Heart left ventricle (tissue), 16 donors: Measurements from ENCODE around the gene CENPS. TPM values are rescaled to one million over a fixed set of nuclear protein-coding genes. Genes with fewer than 3 reads are reported as not detected.
A peak's percentile ranks its signal among the peaks of the same experiment; 100 is the strongest.
"Not testable (repeated sequence)": the region's sequence is repeated elsewhere in the genome, so short reads cannot be mapped to it uniquely, and the experiment has no call there.

ENCODE experiments used
- ATAC-seq, 4 donors: fragments of 200-7000 bp; cut with Tn5 transposase; one replicate each; pipeline ENCODE4 v1.9.1; 2020 to 2022; ENCODE audit warnings: moderate library complexity in 4 of 4, mild to moderate bottlenecking in 3 of 4, moderate number of reproducible peaks in 1 of 4
- DNase-seq, 5 donors: peaks; one replicate each; pipeline ENCODE4 v3.0.0-alpha.2; 2020
- H3K27ac ChIP-seq, 12 donors: fragments of 200-600 bp; sonication (generic) in 4 of 12; one replicate each; pipeline versions ENCODE4 v1.5.0 to v1.8.0; 2016 to 2022; ENCODE audit warnings: mild to moderate bottlenecking in 2 of 12
- H3K27me3 ChIP-seq, 9 donors: fragments of 200-600 bp; sonication (generic) in 2 of 9; one replicate each; pipeline versions ENCODE4 v1.5.1 to v1.8.0; 2016 to 2022; ENCODE audit warnings: mild to moderate bottlenecking in 3 of 9
- H3K36me3 ChIP-seq, 9 donors: fragments of 200-600 bp; sonication (generic) in 2 of 9; one replicate each; pipeline versions ENCODE4 v1.5.0 to v1.8.0; 2018 to 2022; ENCODE audit warnings: mild to moderate bottlenecking in 2 of 9
- H3K4me1 ChIP-seq, 12 donors: fragments of 200-600 bp; sonication (generic) in 4 of 12; one replicate each; pipeline versions ENCODE4 v1.5.0 to v1.8.0; 2016 to 2022; ENCODE audit warnings: mild to moderate bottlenecking in 3 of 12
- H3K4me3 ChIP-seq, 12 donors: fragments of 200-600 bp; sonication (generic) in 4 of 12; one replicate each; pipeline versions ENCODE4 v1.5.0 to v1.8.0; 2017 to 2022; ENCODE audit warnings: mild to moderate bottlenecking in 9 of 12, moderate library complexity in 4 of 12
- H3K9me3 ChIP-seq, 12 donors: fragments of 200-600 bp; sonication (generic) in 4 of 12; one replicate each; pipeline versions ENCODE4 v1.5.0 to v1.8.0; 2016 to 2022; ENCODE audit warnings: mild to moderate bottlenecking in 1 of 12
- POLR2A ChIP-seq, 2 donors: fragments of 450-650 bp; IDR thresholded peaks; one replicate each; pipeline ENCODE4 v1.6.1; 2017; ENCODE audit warnings: antibody characterized with exemption in 2 of 2, mild to moderate bottlenecking in 2 of 2, moderate library complexity in 2 of 2
- WGBS, 4 donors: extraction: QIAGEN DNeasy Blood & Tissue Kit in 2 of 4; methylation state at CpG; one replicate each; pipeline versions ENCODE4 v1.1.5 to v1.1.7; 2013 to 2018; 5-methylcytosine and 5-hydroxymethylcytosine counted together
- intact Hi-C, 10 donors: fragments of 100-400 bp; cut with DNase I; formaldehyde crosslinking; loops; one replicate each; pipeline versions ENCODE4 v1.11.1 to v1.14.2; 2022
- polyA plus RNA-seq, 2 donors: library from polyadenylated mRNA; stranded (reverse); fragments of 200-250 nt; gene quantifications; one replicate each; pipeline ENCODE4 v1.2.3, GENCODE V29; 2013
- total RNA-seq, 9 donors: library from RNA; depleted of rRNA in 2 of 9; stranded (reverse); fragments of >200 nt in 2 of 9; fragmentation: NEBNext Ultra II Directional in 3 of 9; extraction: Animal tissue kit (Norgen Biotek cat#: 25700) in 3 of 9; gene quantifications; one replicate each; pipeline versions ENCODE4 v1.1.0 to v1.2.4, GENCODE V29; 2016 to 2023
- TF ChIP-seq, protein P1 (sequence below), 12 donors: fragments of 200-600 bp; sonication (generic) in 4 of 12; IDR thresholded peaks; one replicate each; pipeline versions ENCODE4 v1.5.0 to v1.8.0; 2018 to 2022; ENCODE audit warnings: antibody characterized with exemption in 12 of 12, mild to moderate bottlenecking in 5 of 12
- donor health status: ischemic (EF 13 %, LVEDD 7.1; RV severe dilation, severe dysfunction).
- donor health status: healthy with polysubstance abuse.
- donor health status: DM: no; HTN: yes; CAD: no.
- donor health status: DM: no; HTN: no; CAD: no.
- donor health status: ischemic (EF 25% LVEDD 6.9; RV normal size, moderate dysfunction).
- donor health status: ischemic (EF 25% LVEDD 5.7; RV mildly dilated, moderate dysfunction).
- donor health status: healthy.
- donor health status: DM: yes; HTN: yes; CAD: no.
- donor health status: ischemic (EF 35%, LVEDD 5.7; RV mildly dilated, moderate dysfunction).
- donor health status: nonischemic (EF 11% LVEDD 7.7; RV severe dilation, severe dysfunction).
- donor health status: DM: yes; HTN: yes; CAD: no.
- donor health status: PGD.
- donor health status: ischemic (EF 29% LVEDD 5.4; RV normal size, mild dysfunction).
- donor health status: nonischemic (EF 23%, LVEDD 6.1; RV moderate dilation, normal function).

The CENPS gene
- total and polyA plus RNA-seq, 11 donors = 2.4 to 11.6 (median 8.2) TPM

GRCh38 chr1:10450836-10451235, 20.6 kb downstream of the CENPS start:
- H3K9me3 ChIP-seq = no peaks in the 10 kb centered on the region
- no peaks in the 10 kb centered on the region for H3K27me3 ChIP-seq
- TF ChIP-seq, protein P1, sequence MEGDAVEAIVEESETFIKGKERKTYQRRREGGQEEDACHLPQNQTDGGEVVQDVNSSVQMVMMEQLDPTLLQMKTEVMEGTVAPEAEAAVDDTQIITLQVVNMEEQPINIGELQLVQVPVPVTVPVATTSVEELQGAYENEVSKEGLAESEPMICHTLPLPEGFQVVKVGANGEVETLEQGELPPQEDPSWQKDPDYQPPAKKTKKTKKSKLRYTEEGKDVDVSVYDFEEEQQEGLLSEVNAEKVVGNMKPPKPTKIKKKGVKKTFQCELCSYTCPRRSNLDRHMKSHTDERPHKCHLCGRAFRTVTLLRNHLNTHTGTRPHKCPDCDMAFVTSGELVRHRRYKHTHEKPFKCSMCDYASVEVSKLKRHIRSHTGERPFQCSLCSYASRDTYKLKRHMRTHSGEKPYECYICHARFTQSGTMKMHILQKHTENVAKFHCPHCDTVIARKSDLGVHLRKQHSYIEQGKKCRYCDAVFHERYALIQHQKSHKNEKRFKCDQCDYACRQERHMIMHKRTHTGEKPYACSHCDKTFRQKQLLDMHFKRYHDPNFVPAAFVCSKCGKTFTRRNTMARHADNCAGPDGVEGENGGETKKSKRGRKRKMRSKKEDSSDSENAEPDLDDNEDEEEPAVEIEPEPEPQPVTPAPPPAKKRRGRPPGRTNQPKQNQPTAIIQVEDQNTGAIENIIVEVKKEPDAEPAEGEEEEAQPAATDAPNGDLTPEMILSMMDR (IDR thresholded peaks at IDR 0.05) = no peak
- TF ChIP-seq POLR2A (IDR thresholded peaks at IDR 0.05) = no peak
- H3K27ac ChIP-seq = peak overlapping the region in 1 of 12 donors; percentile 10
- 38 to 50% (median 46%) methylated on average over 6 of the region's 6 CpGs for WGBS, 4 donors
- peaks cover 0 to 11% (median 3%) of the 10 kb centered on the region in 12 donors for H3K4me1 ChIP-seq
- intact Hi-C loops = no loop called here
- ATAC-seq (no peak), DNase-seq (no peak)
- H3K36me3 ChIP-seq = no peaks in the 10 kb centered on the region
- peak overlapping the region in 1 of 12 donors; percentile 22 for H3K4me3 ChIP-seq

GRCh38 chr1:10451287-10451686, 21.1 kb downstream of the CENPS start:
- peak overlapping the region in 1 of 12 donors; percentile 10 for H3K27ac ChIP-seq
- ATAC-seq = peak in 2 of 4 donors; percentile 38 to 60
- no peaks in the 10 kb centered on the region for H3K27me3 ChIP-seq
- 17 to 24% (median 24%) methylated on average over 10 of the region's 10 CpGs for WGBS, 4 donors
- H3K4me3 ChIP-seq = peak overlapping the region in 2 of 12 donors; percentile 0 to 22
- intact Hi-C loops = no loop called here
- no peak for TF ChIP-seq POLR2A (IDR thresholded peaks at IDR 0.05)
- TF ChIP-seq, protein P1 (IDR thresholded peaks at IDR 0.05) = no peak
- no peaks in the 10 kb centered on the region for H3K36me3 ChIP-seq
- H3K9me3 ChIP-seq = no peaks in the 10 kb centered on the region
- DNase-seq = no peak
- H3K4me1 ChIP-seq = peaks cover 0 to 11% (median 3%) of the 10 kb centered on the region in 12 donors

- H3K4me3 ChIP-seq = no peak overlapping the region
- no peaks in the 10 kb centered on the region for H3K9me3 ChIP-seq
- 83 to 89% (median 86%) methylated on average over 5 of the region's 5 CpGs for WGBS, 4 donors
- peaks cover 0 to 25% (median 2%) of the 10 kb centered on the region in 12 donors for H3K4me1 ChIP-seq
- TF ChIP-seq POLR2A (IDR thresholded peaks at IDR 0.05) = no peak
- TF ChIP-seq, protein P1 (IDR thresholded peaks at IDR 0.05) = no peak
- no peak overlapping the region for H3K27ac ChIP-seq
- ATAC-seq = no peak
- intact Hi-C loops = no loop called here
- H3K27me3 ChIP-seq = no peaks in the 10 kb centered on the region
- peaks cover 0 to 15% (median 9%) of the 10 kb centered on the region in 9 donors for H3K36me3 ChIP-seq
- DNase-seq = no peak
These were observed 25.8 kb downstream of the CENPS start for GRCh38 chr1:10456048-10456447.

GRCh38 chr1:10456661-10457060, 26.4 kb downstream of the CENPS start:
- DNase-seq (peak in 1 of 5 donors; percentile 3), ATAC-seq (peak in 3 of 4 donors; percentile 46 to 61 (median 54))
- Histone ChIP-seq H3K4me1 (peaks cover 0 to 19% (median 0%) of the 10 kb centered on the region in 12 donors), H3K27ac (peak overlapping the region in 1 of 12 donors; percentile 33), H3K36me3 (peaks cover 0 to 21% (median 15%) of the 10 kb centered on the region in 9 donors), H3K4me3 (no peak overlapping the region), H3K27me3 (no peaks in the 10 kb centered on the region), H3K9me3 (no peaks in the 10 kb centered on the region)
- no peak for TF ChIP-seq POLR2A (IDR thresholded peaks at IDR 0.05)
- TF ChIP-seq, protein P1 (IDR thresholded peaks at IDR 0.05) = no peak
- WGBS, 4 donors = 56 to 65% (median 60%) methylated on average over 7 of the region's 7 CpGs
- intact Hi-C loops = no loop called here

DNA sequence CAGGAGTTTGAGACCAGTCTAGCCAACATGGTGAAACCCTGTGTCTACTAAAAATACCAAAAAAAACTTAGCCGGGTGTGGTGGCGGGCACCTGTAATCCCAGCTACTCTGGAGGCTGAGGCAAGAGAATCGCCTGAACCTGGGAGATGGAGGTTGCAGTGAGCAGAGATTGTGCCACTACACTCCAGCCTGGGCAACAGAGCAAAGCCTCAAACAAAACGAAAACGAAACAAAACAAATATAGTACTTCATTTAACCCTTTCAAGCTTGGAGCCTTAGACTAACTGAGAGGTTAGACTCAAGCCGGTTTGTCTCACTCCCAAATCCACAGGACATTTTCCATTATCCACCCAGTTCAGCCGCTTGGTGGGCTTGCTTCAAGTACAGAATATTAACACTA, 27.2 kb downstream of the CENPS start:
- Histone ChIP-seq H3K27ac (peak overlapping the region in 1 of 12 donors; percentile 20), H3K4me3 (peak overlapping the region in 1 of 12 donors; percentile 22), H3K36me3 (peaks cover 2 to 29% (median 23%) of the 10 kb centered on the region in 9 donors), H3K4me1 (peaks cover 0 to 18% (median 0%) of the 10 kb centered on the region in 12 donors)
- intact Hi-C loops, DNase-seq, H3K9me3 ChIP-seq, ATAC-seq, H3K27me3 ChIP-seq: not testable (repeated sequence)
- WGBS, 4 donors = 64 to 70% (median 67%) methylated on average over 7 of the region's 7 CpGs
